Vagina (tissue), 2 donors: ENCODE results near the gene LGALS9.

Experiments
- POLR2A ChIP-seq, 2 donors: fragments of 450-650 bp; IDR thresholded peaks; one replicate each; pipeline ENCODE4 v1.6.1; 2017; ENCODE audit warnings: antibody characterized with exemption in 2 of 2, mild to moderate bottlenecking in 2 of 2, moderate library complexity in 2 of 2
- POLR2AphosphoS5 ChIP-seq, 2 donors: sonication (generic); formaldehyde crosslinking; IDR thresholded peaks; one replicate each; pipeline ENCODE4 v1.9.0; 2017; ENCODE audit warnings: antibody characterized with exemption in 2 of 2, mild to moderate bottlenecking in 2 of 2, low read depth in 1 of 2; ENCODE audit not compliant: insufficient read depth in 1 of 2
- TF ChIP-seq, protein P1 (sequence below), 3 experiments: fragments of 450-650 bp in 2 of 3; fragments of 200-600 bp in 1 of 3; sonication (generic) in 1 of 3; IDR thresholded peaks; one replicate each; pipeline ENCODE4 v1.5.1; 2017 to 2019; ENCODE audit warnings: antibody characterized with exemption in 3 of 3, mild to moderate bottlenecking in 2 of 3, moderate library complexity in 2 of 3

DNA sequence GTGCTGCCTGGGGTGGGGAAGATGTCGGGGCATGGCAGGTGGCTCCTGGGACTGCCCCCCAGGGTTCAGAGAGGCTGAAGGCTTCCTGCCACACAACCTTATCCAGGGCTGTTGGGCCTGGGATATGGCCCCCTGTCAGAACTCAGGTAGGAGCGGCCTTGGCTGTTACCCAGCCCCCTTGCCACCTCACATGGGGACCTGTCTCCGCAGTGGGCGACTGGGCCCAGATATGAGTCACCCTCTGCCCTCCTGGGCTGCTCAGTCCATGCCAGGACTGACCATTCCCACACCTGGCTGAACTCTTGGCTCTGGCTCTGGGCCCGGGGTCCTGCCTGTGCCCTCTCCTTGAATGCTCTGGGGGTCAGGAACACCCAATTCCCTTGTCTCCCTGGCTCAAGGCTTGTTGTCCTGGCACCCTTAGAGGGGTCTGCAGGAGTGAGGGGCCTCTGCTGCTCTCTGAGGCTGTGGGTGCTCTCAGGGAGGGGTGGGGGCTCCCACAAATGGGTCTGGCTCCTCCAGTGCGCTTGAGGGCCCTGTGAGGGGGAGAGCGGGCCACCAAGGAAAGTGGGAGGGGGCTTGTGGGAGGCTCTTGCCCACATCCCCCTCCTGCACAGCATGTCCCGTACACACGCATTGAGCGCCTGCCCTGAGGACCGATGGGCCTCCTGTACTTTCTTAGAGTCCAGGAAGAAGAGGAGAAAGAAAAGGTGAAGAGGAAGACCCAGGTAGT lies 36.0 kb downstream of the LGALS9 start:
- no peak for TF ChIP-seq POLR2A (IDR thresholded peaks at IDR 0.05)
- TF ChIP-seq, protein P1, sequence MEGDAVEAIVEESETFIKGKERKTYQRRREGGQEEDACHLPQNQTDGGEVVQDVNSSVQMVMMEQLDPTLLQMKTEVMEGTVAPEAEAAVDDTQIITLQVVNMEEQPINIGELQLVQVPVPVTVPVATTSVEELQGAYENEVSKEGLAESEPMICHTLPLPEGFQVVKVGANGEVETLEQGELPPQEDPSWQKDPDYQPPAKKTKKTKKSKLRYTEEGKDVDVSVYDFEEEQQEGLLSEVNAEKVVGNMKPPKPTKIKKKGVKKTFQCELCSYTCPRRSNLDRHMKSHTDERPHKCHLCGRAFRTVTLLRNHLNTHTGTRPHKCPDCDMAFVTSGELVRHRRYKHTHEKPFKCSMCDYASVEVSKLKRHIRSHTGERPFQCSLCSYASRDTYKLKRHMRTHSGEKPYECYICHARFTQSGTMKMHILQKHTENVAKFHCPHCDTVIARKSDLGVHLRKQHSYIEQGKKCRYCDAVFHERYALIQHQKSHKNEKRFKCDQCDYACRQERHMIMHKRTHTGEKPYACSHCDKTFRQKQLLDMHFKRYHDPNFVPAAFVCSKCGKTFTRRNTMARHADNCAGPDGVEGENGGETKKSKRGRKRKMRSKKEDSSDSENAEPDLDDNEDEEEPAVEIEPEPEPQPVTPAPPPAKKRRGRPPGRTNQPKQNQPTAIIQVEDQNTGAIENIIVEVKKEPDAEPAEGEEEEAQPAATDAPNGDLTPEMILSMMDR (IDR thresholded peaks at IDR 0.05), result no peak
- no peak for TF ChIP-seq POLR2AphosphoS5 (IDR thresholded peaks at IDR 0.05; ENCODE audit: insufficient read depth in 1 of 2, low read depth in 1 of 2)
